NCI-H1694 treated with DMSO at 0.1 percent for 48 hours (cell line): ENCODE measurements around the gene SLC6A6.

Source experiments
- DNase-seq: peaks from one replicate; lab custom pipeline; 2025; lab: John Stamatoyannopoulos, UW

SLC6A6 gene

GRCh38 chr3:14470461-14470860, 68.1 kb downstream of the SLC6A6 start:
- no peak for DNase-seq

- DNase-seq, result no peak
These were observed 68.6 kb downstream of the SLC6A6 start for GRCh38 chr3:14471016-14471415.

GRCh38 chr3:14471690-14472089, 69.3 kb downstream of the SLC6A6 start:
- no peak for DNase-seq

GRCh38 chr3:14472471-14473351, 70.3 kb downstream of the SLC6A6 start:
- no peak for DNase-seq

GRCh38 chr3:14473411-14473891, 71.0 kb downstream of the SLC6A6 start:
- DNase-seq, result no peak

- no peak for DNase-seq
These were observed 72.1 kb downstream of the SLC6A6 start for GRCh38 chr3:14474363-14475081.

- DNase-seq, result no peak
These were observed 73.2 kb downstream of the SLC6A6 start for GRCh38 chr3:14475621-14476020.

GRCh38 chr3:14476583-14477265, 74.3 kb downstream of the SLC6A6 start:
- no peak for DNase-seq

GRCh38 chr3:14477311-14477935, 75.0 kb downstream of the SLC6A6 start:
- DNase-seq, result no peak

GRCh38 chr3:14478956-14479550, 76.6 kb downstream of the SLC6A6 start:
- no peak for DNase-seq

GRCh38 chr3:14479591-14479990, 77.2 kb downstream of the SLC6A6 start:
- no peak for DNase-seq

GRCh38 chr3:14480207-14481017, 78.0 kb downstream of the SLC6A6 start:
- DNase-seq, result no peak

- no peak for DNase-seq
These were observed 78.7 kb downstream of the SLC6A6 start for GRCh38 chr3:14481018-14481645.

GRCh38 chr3:14481646-14482036, 79.2 kb downstream of the SLC6A6 start:
- DNase-seq, result no peak

GRCh38 chr3:14482271-14482721, 79.9 kb downstream of the SLC6A6 start:
- DNase-seq, result no peak

- DNase-seq, result no peak
These were observed 80.9 kb downstream of the SLC6A6 start for GRCh38 chr3:14483286-14483685.

GRCh38 chr3:14484741-14485140, 82.3 kb downstream of the SLC6A6 start:
- no peak for DNase-seq

- DNase-seq, result no peak
These were observed 83.6 kb downstream of the SLC6A6 start for GRCh38 chr3:14485981-14486380.

GRCh38 chr3:14486460-14486859, 84.1 kb downstream of the SLC6A6 start:
- DNase-seq, result no peak

GRCh38 chr3:14487086-14487485, 84.7 kb downstream of the SLC6A6 start:
- no peak for DNase-seq
